Fibroblast of lung (primary cell): ENCODE results near the gene MOB1A.

Experiments used
- CTCF ChIP-seq, 2 donors: IDR thresholded peaks in 1 of 2; conservative IDR thresholded peaks in 1 of 2; 1 replicate in 1 of 2; 2 replicates in 1 of 2; pipeline ENCODE4 v1.5.1; 2011 to 2012; ENCODE audit warnings: low read length in 2 of 2, control low read depth in 1 of 2, inconsistent platforms in 1 of 2, low read depth in 1 of 2, mild to moderate bottlenecking in 1 of 2
- EZH2 ChIP-seq: IDR thresholded peaks from 2 replicates; pipeline ENCODE4 v1.5.1; 2012; ENCODE audit warnings: low read length, control low read depth, mild to moderate bottlenecking; ENCODE audit errors: missing control alignments

- TF ChIP-seq CTCF (conservative IDR thresholded peaks at IDR 0.05 in 1 of 2, IDR thresholded peaks at IDR 0.05 in 1 of 2; ENCODE audit: low read depth in 1 of 2, low read length in 2 of 2) (no peak), EZH2 (no peak)
These were observed 74.9 kb downstream of the MOB1A start for GRCh38 chr2:74103763-74104162.
